Adipocyte (in vitro differentiated cells): ENCODE data around the gene PDZK1.
"Not testable (repeated sequence)": the region's sequence is repeated elsewhere in the genome, so short reads cannot be mapped to it uniquely, and the experiment has no call there.

Source experiments
- DNase-seq: peaks from one replicate; pipeline ENCODE4 v3.0.0-alpha.2; 2015; ENCODE audit warnings: low read depth
- H3K27me3 ChIP-seq: replicated peaks from 2 replicates; pipeline ENCODE4 v1.7.0; 2013; ENCODE audit warnings: mild to moderate bottlenecking, low read length, moderate library complexity; ENCODE audit not compliant: control insufficient read depth, insufficient read depth
- H3K36me3 ChIP-seq: 2 replicates; pipeline ENCODE4 v1.7.0; 2013; ENCODE audit warnings: low read length, mild to moderate bottlenecking, moderate library complexity; ENCODE audit not compliant: control insufficient read depth, insufficient read depth, severe bottlenecking
- H3K4me1 ChIP-seq: 2 replicates; pipeline ENCODE4 v1.7.0; 2013; ENCODE audit warnings: mild to moderate bottlenecking, low read length, moderate library complexity; ENCODE audit not compliant: control insufficient read depth, insufficient read depth
- H3K4me3 ChIP-seq: 2 replicates; pipeline ENCODE4 v1.7.0; 2013; ENCODE audit warnings: mild to moderate bottlenecking, low read length, moderate library complexity
- H3K9ac ChIP-seq: 2 replicates; pipeline ENCODE4 v1.7.0; 2013; ENCODE audit warnings: mild to moderate bottlenecking, low read length, moderate library complexity
- H3K9me3 ChIP-seq: 2 replicates; pipeline ENCODE4 v1.7.0; 2013; ENCODE audit warnings: mild to moderate bottlenecking, low read length, moderate library complexity; ENCODE audit not compliant: control insufficient read depth

PDZK1 gene

GRCh38 chr1:145622177-145622576 is 85.0 kb downstream of the PDZK1 start:
- not testable (repeated sequence) for H3K4me3 ChIP-seq, H3K9me3 ChIP-seq, H3K36me3 ChIP-seq, DNase-seq, H3K9ac ChIP-seq, H3K27me3 ChIP-seq, H3K4me1 ChIP-seq
